ENCODE results near the gene COL25A1. TPM values are rescaled to one million over a fixed set of nuclear protein-coding genes. Genes with fewer than 3 reads are reported as not detected.
"Not testable (repeated sequence)": the region's sequence is repeated elsewhere in the genome, so short reads cannot be mapped to it uniquely, and the experiment has no call there.

The COL25A1 gene
- polyA plus RNA-seq, 3 donors: 14.5 to 20.1 (median 17.1) TPM

DNA sequence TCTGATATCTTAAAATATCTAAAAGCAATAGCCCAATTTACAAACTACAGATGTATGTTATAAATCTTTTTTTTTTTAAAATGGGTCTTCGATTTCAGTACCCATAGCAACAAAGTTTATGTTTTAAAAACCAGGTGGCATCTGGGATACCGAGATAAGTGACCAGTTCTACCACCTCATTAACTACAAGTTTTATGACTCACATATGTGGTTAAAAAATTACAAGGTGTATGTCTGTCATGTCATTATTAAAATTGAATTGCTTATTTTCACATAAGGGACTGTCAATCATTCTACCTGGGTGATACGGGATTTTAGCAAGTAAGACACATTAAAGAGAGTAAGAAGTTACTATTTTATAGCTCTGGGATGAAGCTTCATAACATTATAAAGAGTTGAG lies 347.6 kb downstream of the COL25A1 start:
- DNase-seq (ENCODE audit: extremely low read depth in 1 of 11, low read depth in 9 of 11, low spot score in 4 of 11): no peak

DNA sequence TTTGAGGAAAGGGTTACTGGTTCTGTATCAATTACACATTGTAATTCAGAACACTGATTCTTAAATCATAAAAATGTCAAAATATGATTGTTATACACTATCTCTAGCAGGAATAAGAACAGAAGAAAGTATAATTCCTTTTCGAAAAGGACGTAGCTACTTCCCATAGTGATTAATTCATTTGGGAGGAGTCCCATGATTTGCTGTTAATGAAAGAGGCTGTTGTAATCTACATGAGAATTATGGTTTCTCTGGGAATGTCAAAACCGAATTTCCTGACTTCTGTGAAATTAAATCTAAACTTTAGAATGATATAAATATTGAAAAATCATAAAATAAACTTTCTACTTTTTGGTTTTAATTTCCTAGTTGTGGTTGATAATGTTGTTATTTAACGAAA lies 348.5 kb downstream of the COL25A1 start:
- no peak for DNase-seq (ENCODE audit: extremely low read depth in 1 of 11, low read depth in 9 of 11, low spot score in 4 of 11)

DNA sequence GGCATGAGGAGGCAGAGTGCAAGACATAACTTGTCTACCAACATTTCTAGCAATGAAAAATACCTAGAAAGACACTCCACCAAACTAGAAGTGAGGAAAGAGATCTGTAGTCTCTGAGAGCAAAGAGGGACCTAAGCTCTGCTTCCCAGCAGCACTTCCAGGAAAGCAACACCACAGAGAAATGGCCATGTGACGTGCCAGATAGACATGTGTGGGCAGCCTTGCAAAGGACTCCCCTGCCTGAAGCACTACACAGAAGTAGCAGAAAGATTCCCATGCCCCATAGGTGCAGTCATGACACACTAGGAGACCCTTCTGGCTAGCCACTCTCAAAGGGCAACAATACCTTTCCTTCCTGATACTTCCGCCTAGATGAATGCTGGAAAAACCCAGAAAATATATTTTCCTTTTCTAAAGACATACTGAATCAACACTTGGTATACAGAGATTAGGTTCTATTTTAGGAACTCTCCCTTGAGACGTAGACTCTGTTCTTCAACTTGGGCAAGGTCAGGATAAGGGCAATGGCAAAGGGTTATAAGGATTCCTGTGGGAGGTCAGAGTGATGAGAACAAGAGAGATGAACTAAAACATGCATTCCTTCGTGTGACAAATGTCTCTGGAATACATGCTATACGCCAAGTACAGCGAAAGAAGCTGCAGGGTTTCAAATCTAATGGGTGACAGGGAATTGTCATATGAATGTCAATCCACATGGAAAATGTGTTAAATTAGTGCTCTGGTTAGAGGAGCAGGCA lies 352.1 kb downstream of the COL25A1 start:
- no peak for DNase-seq (ENCODE audit: extremely low read depth in 1 of 11, low read depth in 9 of 11, low spot score in 4 of 11)

DNA sequence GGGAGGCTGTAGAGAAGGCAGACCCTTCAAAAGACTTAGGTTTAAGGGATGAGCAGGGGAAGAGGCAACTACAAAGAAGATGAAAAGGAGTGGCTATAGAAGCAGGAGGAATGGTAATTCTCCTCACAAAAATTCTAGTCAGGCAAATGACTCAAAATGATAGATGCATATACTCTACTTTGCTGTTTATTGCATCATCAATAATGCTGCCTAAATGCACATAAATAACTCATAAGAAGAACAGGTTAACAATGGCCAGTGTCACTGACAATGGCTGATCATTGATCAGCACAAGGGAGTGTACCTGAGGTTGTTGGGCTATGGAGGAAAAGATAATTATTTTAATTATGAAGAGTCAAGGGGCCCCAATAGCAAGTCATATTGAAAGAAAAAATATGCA lies 354.9 kb downstream of the COL25A1 start:
- no peak for DNase-seq (ENCODE audit: extremely low read depth in 1 of 11, low read depth in 9 of 11, low spot score in 4 of 11)

DNA sequence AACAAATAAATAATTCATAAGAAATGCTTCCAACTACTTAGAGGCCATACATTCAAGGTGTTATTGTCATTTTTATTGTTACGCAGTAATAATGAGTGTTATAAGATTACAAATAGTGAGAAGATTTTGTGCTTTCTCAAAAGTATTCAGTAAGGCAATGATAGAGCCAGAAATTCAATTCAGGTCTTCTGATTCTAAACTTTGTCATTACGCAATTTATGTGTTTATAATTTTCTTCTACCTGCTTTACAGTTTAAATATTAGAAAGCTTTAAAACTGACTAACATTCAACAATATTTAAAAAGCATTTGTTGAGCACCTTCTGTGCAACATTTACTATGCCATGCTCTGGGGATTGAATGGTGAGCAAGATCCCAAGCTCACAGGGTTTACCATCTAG lies 356.2 kb downstream of the COL25A1 start:
- no peak for DNase-seq (ENCODE audit: extremely low read depth in 1 of 11, low read depth in 9 of 11, low spot score in 4 of 11)

DNA sequence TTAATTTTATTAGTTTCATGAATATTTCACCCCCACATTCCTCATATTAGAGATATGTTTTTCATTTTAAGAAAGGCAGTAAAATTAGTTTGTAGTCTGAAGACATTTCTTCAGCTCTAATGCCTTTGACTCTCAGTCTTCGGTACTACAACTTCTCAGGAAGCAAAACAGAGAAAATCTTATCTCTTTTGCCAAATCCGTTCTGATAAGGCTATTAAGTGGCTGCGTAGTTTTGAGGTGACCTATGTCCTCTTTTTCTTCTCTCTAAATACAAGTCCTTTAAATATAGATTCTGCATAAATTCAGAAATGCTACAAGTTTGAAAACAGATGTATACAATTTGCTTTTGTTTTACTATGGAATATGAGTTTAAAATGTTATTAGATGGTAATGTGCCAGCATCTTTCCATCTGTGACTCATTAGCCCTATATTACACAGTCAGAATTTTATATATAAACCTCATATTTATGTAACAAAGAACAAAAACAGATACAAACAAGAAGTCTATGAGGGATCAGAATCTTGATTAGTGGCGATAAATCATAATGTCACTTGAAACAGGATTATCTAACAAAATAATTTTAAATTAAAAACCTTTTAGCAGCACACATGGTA lies 358.4 kb downstream of the COL25A1 start:
- DNase-seq (ENCODE audit: extremely low read depth in 1 of 11, low read depth in 9 of 11, low spot score in 4 of 11): no peak

DNA sequence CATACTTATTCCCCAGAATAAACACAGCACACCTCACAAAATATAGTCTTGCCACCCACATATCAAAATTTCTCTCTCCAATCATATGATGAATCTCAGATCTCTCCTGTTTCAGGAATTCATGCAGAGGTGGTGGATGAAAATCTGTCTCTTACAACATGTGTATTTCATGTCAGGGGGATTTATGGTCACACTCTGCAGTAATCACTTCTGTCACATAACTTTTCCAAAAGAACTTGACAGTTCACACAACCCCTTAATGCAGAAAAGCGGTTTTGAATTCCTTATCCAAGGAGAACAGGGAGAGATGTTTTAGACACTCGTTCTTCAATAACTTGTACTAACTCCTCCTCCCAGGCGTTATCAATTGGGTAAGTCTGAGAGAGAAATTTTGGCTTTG lies 359.1 kb downstream of the COL25A1 start:
- no peak for DNase-seq (ENCODE audit: extremely low read depth in 1 of 11, low read depth in 9 of 11, low spot score in 4 of 11)

DNA sequence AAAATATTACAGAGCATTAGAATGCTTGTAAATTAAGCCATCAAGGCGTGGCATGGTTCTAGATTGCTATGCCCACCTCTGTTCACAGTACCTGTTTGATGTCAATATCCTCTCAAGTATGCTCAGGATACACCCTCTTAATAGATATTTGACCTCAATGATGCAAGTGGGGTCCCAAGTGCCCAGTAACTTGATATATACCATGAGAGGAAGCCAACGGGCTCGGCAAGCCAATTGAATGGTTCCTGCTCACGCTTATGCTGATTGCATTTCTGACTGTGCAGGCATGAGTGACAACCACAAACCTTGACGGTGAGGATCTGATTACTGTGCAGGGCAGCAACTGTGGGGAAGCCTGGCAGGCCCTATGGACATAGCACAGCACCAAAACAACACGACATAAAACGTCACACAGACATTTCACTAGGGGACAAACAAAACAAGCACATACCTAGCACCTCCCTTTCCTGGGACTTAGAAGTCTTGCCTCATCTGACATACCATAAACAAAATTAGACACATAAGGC lies 360.5 kb downstream of the COL25A1 start:
- peak in 4 of 11 donors; percentile 31 to 52 (median 42) for DNase-seq (ENCODE audit: extremely low read depth in 1 of 11, low read depth in 9 of 11, low spot score in 4 of 11)

DNA sequence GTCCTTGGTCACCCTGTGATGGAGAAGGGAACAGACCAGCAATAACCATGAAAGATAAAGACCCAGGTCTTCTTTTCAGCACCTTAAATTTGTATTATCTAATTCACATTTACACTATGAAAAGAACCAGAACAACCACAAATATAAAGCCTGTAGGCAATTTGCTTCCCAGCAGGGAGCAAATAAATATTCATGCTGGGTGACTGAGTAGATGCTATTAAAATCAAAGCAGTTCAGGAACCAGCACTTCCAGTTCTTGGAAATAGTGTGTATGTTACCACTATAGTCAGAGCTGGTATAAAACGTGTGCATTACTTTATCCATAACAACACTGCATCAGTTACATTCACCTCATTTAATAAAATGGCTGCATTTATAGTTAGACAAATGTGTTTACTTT lies 361.8 kb downstream of the COL25A1 start:
- peak in 3 of 11 donors; percentile 24 to 41 (median 41) for DNase-seq (ENCODE audit: extremely low read depth in 1 of 11, low read depth in 9 of 11, low spot score in 4 of 11)

DNA sequence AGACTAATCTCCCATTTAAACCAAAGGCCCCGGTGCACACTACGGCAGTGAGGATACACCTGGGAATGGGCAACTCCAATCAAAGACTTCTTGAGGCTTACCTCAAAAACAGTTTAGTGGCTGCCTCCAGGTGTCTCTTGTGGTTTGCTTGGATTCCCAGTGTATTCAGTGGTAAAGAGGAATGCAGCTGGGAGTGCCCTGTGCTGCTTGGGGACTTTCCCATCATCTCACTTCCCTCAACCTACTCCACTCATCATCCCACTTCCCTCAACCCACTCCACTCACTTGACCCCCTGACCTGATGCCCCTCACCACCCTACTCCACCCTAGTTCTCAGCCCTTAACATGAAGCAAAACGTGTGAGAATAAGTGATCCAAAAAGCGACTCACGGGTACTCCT lies 362.3 kb downstream of the COL25A1 start:
- DNase-seq (ENCODE audit: extremely low read depth in 1 of 11, low read depth in 9 of 11, low spot score in 4 of 11): no peak

DNA sequence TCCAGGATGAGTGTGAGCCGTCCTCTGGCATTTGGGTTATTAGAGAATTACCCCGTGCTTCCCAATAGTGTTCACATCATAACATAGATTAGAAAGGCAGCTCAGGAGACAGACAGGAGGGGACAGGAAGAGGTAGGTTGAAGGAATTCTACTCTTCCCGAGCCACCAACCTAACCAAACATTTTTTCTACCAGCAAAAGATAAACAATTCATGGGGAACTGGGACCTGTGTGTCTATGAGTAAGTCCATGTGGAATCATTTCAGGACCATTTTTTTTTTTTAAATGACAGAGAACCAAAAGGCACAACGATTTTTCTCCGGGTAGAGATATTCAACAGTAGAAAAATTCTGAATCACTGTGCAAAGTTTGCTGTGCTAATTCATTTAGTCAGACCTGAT lies 365.4 kb downstream of the COL25A1 start:
- DNase-seq (ENCODE audit: extremely low read depth in 1 of 11, low read depth in 9 of 11, low spot score in 4 of 11): no peak

DNA sequence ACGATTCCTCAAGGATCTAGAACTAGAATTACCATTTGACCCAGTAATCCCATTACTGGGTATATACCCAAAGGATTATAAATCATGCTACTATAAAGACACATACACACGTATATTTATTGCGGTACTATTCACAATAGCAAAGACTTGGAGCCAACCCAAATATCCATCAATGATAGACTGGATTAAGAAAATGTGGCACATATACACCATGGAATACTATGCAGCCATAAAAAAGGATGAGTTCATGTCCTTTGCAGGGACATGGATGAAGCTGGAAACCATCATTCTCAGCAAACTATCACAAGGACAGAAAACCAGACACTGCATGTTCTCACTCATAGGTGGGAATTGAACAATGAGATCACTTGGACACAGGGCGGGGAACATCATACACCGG lies 368.5 kb downstream of the COL25A1 start:
- not testable (repeated sequence) for DNase-seq (ENCODE audit: extremely low read depth in 1 of 11, low read depth in 9 of 11, low spot score in 4 of 11)

DNA sequence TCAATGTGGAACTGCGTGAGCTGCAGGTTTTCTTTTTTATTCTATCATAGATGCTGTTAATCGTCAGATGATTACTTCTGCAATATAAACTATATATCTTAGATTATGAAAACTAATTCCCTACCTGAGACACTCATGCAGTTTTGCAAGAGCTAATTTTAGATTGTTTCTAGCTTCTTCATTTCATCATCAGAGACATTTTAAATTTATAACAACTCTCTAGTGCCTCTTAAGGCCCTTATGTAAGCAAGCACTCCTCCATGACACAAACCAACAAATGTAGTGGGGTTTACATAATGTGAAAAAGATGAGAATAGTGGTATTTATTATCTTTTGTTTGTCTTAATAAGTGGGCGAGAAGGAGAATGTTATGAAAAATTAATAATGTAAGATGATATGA lies 369.4 kb downstream of the COL25A1 start:
- no peak for DNase-seq (ENCODE audit: extremely low read depth in 1 of 11, low read depth in 9 of 11, low spot score in 4 of 11)

DNA sequence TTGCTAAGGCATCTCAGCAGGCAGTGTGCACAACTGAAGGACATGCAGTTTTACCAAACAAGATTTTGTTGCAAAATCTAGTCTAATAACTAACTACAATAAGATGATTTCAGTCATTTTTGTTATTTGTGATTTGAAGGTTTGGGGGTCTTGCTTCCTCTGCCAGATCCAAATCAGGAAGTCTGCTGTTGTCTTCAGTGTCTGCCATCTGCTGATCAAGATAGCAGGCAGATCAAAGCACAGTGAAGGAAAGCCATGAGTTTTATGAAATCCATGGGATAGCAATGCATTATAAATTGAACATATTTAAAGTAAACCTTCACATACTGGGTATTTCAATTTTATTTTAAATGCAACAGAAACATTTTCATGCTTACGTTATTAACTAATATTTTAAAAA lies 370.5 kb downstream of the COL25A1 start:
- DNase-seq (ENCODE audit: extremely low read depth in 1 of 11, low read depth in 9 of 11, low spot score in 4 of 11): no peak

DNA sequence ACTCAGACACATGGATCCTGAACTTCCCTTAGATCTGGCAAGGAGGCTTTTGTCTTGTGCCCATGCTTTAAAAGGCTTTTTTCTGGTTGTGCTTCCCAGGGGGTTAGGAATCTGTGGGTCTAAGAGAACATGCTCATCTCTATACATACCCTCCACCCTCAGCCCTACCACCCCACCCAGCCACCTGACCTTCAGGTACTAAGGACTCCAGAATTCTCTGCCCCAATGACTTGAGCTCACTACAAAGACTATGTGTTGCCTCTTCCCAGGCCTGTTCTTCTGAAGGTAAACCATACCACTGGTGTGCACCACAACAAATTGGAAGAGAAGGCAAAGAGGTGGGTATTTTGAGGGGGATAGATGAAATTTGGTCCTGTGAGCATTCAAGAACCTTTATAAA lies 372.3 kb downstream of the COL25A1 start:
- no peak for DNase-seq (ENCODE audit: extremely low read depth in 1 of 11, low read depth in 9 of 11, low spot score in 4 of 11)

DNA sequence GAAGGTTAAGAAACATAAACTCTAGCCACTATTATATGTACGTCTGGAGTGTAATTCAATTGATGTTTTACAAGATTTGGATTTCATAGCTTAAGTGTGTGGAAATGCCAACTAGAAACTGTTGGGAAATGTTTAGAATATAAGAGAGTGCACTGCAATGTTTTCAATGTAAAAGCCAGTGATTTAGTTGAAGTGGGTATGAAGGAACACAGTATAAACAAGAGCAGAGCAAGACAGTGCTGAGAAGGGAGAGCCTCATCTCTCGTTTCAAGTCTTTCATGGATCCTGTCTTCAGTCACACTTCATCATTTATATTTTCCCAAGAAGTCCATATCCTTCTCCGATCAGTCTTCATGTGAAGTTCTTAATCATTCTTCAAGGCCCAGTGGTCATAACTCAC lies 375.7 kb downstream of the COL25A1 start:
- DNase-seq (ENCODE audit: extremely low read depth in 1 of 11, low read depth in 9 of 11, low spot score in 4 of 11): no peak

DNA sequence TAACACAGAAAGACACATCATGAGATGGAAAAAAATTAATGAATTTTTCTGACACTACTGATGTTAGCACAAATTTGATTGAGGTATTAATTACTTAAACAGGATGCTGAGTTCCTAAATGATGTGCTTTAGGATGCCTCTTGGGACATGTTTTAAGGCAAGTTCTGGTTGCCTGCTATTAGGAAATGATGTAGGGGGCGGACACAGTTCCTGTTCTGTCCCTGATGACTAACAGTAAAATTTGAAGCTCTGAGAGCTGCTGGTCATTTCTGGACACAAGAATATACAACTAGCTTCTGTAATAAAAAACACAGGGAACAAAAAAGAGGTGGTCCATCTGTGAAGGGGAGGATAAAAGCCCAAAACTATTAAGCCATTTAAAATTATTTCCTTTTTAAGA lies 376.4 kb downstream of the COL25A1 start:
- no peak for DNase-seq (ENCODE audit: extremely low read depth in 1 of 11, low read depth in 9 of 11, low spot score in 4 of 11)

DNA sequence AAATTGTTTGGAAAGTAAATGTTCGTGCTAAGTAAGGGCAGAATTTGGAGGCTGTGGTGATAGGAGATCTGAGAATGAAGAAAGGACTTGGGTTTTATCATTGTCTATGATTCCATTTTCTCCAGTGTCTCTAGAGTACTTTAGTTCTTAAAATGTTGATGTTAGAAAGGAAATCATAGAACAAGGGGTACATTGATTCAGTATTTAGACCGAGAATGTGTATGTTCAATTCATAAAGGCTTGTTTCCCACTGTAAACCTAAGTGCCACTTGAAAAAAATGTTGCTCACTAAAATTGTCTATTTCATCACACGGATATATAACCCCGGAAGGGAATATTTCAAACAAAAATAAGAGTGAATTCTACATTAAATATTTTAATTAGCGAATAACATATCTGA lies 380.3 kb downstream of the COL25A1 start:
- no peak for DNase-seq (ENCODE audit: extremely low read depth in 1 of 11, low read depth in 9 of 11, low spot score in 4 of 11)

DNA sequence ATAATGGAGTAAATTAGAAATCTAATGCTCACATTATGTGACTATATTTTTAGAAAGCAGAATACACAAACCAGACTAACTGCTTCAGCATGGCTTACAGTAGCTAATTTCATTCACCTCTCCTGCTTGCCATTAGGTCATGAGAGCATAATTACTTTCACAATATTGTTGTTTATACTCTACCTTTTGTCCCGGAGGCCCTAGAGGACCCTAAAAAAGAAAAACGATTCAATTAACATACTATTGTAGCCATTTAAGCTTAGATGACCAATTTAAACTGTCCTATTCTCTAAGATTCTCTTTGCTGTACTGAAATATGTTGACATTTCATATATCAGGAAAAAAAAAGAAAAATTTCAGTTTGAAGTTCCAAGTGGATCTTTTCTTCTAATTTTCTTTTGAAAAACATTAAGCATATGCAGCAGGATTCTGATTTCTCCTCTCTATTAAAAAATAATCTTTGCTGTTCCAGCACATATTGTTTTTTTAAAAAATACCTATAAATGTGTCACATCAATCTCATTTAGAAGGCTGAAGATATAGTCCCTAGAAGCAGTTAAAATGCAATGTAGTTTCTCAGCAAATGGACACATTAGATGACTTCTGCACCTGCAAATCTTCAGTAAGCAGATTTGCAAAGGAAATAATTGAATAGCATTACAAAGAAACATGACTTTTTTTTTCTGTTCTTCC lies 381.9 kb downstream of the COL25A1 start:
- DNase-seq (ENCODE audit: extremely low read depth in 1 of 11, low read depth in 9 of 11, low spot score in 4 of 11): no peak

DNA sequence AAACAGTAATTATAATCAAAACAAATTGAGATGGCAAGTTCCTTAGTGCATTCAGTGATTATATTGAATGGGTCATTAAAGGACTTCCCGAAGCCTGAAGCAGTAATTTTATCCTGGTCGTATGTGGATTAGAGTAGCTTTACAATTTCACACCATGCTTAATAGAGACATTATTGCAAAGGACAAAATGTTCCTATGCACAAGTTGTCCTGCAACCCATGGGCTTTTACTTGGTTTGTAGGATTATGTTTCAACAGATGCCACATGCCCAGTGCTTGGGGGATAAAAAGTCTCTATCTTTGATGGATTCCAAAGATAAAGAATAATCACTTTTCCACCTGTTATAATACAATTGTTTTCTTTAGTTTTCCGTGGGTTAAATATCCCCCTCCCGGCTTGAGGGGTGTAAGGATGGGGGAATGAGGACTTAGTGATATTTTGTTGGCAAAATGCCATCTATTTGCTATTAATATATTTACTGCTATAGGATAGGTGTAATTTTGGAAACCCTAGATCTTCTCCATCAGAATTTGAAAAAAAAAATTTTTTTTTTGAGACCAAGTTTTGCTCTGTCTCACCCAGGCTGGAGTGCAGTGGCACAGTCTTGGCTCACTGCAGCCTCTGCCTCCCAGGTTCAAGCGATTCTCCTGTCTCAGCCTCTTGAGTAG lies 383.1 kb downstream of the COL25A1 start:
- no peak for DNase-seq (ENCODE audit: extremely low read depth in 1 of 11, low read depth in 9 of 11, low spot score in 4 of 11)

Measured in renal cortex interstitium (tissue), 11 donors.